GM12892 (cell line): ENCODE data around the gene SUSD1.

Source experiments
- DNase-seq: peaks from one replicate; pipeline ENCODE4 v3.0.0; 2011; ENCODE audit not compliant: insufficient read length
- FAIRE-seq: peaks from 2 replicates; lab custom pipeline; 2011; peaks lifted over from hg19 to GRCh38; lab: Jason Lieb, UNC
- POLR2A ChIP-seq: IDR thresholded peaks from 2 replicates; pipeline ENCODE4 v1.6.1; 2011; ENCODE audit warnings: low read depth, low read length, control low read depth
- POLR2AphosphoS5 ChIP-seq: IDR thresholded peaks from 2 replicates; pipeline ENCODE4 v1.6.1; 2011; ENCODE audit warnings: low read depth, low read length, control low read depth
- TAF1 ChIP-seq: IDR thresholded peaks from 2 replicates; pipeline ENCODE4 v1.6.1; 2011; ENCODE audit warnings: low read depth, mild to moderate bottlenecking, control low read depth, low read length, borderline replicate concordance

SUSD1 gene

DNA sequence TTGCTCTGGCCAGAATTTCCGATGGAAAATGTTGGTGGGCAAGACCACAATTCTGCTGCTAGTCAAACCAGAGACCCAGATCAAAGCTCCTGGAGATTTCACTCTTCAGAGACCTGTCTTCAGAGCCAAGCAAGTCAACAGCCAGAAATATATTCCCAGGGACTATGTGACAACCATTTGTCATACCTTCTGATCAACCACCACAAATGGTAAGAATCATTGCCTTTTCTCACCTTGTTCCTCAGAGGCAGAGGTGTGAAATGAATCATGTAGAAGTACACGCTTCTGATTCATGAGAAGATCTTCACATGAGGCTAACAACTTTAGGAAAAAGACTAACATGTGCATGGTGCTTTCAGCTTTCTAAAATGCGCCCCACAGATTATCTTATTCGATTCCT is 53.5 kb downstream of the SUSD1 start:
- TF ChIP-seq TAF1 = no peak
- TF ChIP-seq POLR2AphosphoS5 = no peak
- TF ChIP-seq POLR2A = no peak
- DNase-seq (no peak), FAIRE-seq (no peak)

DNA sequence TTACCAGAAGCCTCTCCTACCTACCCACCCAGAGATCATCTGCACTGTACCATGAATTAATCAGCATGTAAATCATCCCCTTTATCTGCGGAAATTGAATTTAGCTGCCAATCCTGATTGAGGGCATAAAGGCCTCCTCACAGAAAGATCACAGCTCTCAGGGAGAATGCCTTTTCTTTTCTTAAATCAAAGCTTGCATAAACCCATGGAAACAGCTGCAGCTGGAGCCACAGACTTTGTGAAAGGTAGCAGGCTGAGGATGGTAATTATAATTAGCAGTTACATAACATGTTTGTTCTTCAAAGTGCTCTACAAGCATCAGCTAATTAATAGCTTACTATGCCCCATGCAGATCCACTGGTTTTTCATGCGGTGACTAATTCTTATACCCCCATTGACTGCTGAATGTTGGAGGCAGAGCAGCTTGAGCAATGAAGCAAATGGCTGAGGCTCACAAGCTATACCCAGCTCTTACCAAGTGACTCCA is 54.6 kb downstream of the SUSD1 start:
- no peak for FAIRE-seq
- TF ChIP-seq POLR2AphosphoS5 (no peak), TAF1 (no peak), POLR2A (no peak)
- no peak for DNase-seq

DNA sequence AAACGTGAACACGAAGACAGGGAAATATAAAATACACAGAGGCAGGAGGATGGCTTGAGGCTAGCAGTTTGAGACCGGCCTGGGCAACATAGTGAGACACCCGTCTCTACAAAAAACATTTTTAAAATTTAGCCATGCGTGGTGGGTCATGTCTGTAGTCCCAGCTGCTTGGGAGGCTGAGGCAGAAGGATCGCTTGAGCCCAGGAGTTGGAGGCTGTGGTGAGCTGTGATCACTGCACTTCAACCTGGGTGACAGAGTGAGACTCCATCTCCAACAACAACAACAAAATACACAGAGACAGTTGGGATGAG is 55.1 kb downstream of the SUSD1 start:
- no peak for DNase-seq
- no peak for FAIRE-seq
- TF ChIP-seq TAF1 (no peak), POLR2A (no peak), POLR2AphosphoS5 (no peak)

DNA sequence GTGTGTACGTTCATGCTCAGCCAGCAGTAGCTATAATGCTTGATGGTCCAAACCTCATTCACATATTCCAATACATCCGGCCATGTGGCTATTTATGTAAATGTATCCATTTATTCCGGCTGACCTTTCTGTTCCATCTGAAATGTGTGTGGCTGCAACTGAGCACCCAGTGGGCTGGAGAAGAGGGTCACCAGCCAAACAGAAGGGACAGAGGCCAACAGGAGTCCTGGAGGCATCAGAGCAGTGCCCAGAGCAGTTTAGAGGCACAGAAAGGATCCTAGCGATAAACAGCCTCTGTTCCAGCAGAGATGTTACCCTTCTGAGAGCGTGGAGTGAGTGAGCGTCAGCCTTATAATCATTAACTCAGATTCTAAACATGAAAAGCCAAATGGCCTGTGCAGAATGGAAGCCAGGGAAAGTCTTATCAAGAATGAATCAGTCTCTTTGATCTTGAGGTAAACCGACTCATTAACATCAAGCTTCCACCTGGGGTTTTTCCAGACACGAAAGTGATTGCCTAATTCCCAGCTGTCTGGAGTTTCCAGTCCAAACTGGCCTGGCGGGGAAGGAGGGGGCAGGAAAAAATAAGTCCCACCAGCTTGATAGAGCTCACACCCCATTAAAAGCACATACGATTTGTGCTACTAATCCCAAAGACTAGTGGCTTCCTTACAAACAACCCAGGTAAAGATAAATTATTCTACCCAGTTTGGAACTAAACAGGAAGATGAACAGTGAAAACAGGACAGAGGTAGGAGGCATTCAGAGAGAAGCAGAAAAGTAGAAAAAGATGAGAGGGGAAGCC is 55.7 kb downstream of the SUSD1 start:
- no peak for DNase-seq
- FAIRE-seq = no peak
- TF ChIP-seq POLR2A (no peak), TAF1 (no peak), POLR2AphosphoS5 (no peak)

DNA sequence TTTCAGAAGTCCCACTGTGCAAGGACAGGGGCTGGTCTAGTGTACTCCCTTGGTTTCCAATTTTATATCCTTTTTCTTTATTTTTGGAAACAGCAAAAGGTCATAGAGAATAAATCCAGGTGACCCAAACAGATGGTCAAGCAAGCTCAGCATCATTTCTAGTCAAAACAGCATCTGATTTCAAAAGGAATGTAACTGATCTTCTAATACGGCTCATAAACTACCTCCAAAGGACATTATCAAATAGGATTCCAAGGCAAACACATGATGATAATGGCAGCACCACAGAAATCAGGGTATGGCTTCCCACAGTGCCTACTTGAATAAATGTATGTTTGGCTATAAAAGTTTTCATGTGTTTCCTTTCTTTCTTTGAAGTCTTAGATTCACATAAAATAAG is 57.1 kb downstream of the SUSD1 start:
- DNase-seq = no peak
- TF ChIP-seq POLR2A (no peak), TAF1 (no peak), POLR2AphosphoS5 (no peak)
- FAIRE-seq = no peak

GRCh38 chr9:112115970-112116753 is 58.9 kb downstream of the SUSD1 start:
- no peak for DNase-seq
- no peak for FAIRE-seq
- TF ChIP-seq POLR2AphosphoS5 (no peak), TAF1 (no peak), POLR2A (no peak)

DNA sequence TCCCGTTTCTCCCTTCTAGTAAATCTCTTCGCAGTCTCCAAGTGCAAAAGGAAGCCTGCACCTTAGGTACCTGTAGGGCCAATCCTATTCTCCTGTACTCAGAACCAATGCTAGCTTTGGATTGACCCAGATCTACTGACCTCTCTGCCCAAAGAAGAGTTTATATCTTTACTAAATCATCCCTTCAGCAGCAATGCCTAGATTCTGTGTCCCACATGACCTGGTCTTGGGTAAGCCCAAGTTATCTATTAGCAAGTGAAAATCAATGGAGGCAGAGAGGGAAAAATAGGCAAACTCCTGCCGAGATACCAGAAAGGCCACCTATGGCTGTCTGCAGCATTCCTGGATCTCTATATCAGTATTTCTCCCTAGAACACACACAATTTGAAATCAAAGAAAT is 60.0 kb downstream of the SUSD1 start:
- no peak for DNase-seq
- no peak for TF ChIP-seq POLR2AphosphoS5
- TF ChIP-seq TAF1 = no peak
- TF ChIP-seq POLR2A = no peak
- no peak for FAIRE-seq

DNA sequence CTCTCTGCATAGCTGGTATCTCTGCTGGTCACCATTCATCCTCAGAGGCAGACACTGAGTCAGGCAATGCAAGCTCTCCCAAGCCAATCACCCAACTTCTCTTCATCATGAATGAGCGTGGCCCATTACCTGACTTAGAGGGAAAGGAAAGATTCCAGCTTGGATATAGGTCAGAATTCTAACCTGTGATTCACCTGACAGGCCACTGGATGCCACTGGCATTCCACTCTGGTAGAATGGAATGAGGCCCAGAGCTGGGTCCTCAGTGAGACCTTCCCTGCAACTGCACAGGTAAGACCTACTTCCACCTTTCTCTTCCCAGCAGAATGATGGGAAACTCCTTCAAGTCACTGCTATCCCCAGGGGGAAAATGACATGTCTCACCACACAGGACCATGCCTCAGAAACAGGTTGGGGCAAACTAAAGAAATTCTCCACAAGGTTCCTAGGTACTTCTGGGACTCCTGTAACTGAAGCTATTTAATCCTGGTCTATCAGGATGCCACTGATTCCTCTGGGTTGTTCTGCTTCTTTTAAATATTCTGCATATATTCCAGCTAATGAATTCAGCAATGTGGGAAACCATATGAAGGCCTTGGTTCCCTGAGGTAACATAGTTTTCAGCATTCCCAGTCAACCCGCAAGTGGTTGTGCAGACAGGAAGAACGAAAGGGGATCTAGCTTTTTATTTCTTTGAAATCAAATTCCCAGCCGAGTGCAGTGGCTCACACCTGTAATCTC is 62.0 kb downstream of the SUSD1 start:
- no peak for TF ChIP-seq TAF1
- no peak for TF ChIP-seq POLR2A
- no peak for TF ChIP-seq POLR2AphosphoS5
- FAIRE-seq (no peak), DNase-seq (no peak)

- FAIRE-seq (no peak), DNase-seq (no peak)
- TF ChIP-seq POLR2A (no peak), TAF1 (no peak), POLR2AphosphoS5 (no peak)
Observed at GRCh38 chr9:112112519-112112918, 62.6 kb downstream of the SUSD1 start.

DNA sequence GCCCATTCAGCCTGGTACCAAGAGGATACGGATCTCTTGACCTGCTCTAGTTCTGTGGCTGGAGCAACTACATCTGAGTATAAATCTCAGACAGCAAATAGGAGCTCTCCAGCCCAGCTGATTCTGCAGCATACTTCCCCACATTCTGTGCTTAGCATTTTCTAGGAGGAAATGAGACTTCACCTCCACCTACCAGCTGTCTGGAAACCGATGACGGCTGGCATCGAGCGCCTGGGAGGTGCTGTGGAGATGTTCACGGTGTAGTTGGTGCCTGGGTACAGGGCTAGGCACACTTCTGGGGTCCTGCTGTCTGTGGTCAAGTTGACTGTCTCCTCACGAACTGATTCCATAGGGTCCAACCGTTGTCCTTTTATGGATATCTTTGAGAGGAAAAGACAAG is 63.6 kb downstream of the SUSD1 start:
- TF ChIP-seq POLR2AphosphoS5 = no peak
- TF ChIP-seq POLR2A = no peak
- TF ChIP-seq TAF1 = no peak
- no peak for DNase-seq
- FAIRE-seq = no peak

DNA sequence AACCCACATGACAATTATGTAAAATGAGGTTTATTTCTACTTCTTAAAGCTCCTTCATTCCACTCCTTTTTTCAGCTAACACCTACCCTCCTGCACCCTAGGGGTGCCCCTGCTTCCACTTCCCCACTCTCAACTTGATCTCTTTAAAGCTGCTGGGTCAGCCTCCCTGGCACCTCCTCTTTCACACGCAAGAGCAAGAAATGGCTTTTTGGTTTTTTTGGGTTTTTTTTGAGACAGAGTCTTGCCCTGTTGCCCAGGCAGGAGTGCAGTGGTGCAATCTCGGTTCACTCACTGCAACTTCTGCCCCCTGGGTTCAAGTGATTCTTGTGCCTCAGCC is 64.4 kb downstream of the SUSD1 start:
- TF ChIP-seq TAF1 = no peak
- TF ChIP-seq POLR2A = no peak
- TF ChIP-seq POLR2AphosphoS5 = no peak
- DNase-seq (no peak), FAIRE-seq (no peak)
